ENCODE measurements around the gene FMNL2.

FMNL2 gene

GRCh38 chr2:152674334-152674733, 339.4 kb downstream of the FMNL2 start:
- no peak for DNase-seq

GRCh38 chr2:152676461-152676860, 341.5 kb downstream of the FMNL2 start:
- no peak for DNase-seq

- no peak for DNase-seq
These were observed 343.8 kb downstream of the FMNL2 start for GRCh38 chr2:152678808-152679207.

- DNase-seq = no peak
These were observed 347.7 kb downstream of the FMNL2 start for GRCh38 chr2:152682663-152683062.

- DNase-seq = no peak
These were observed 348.4 kb downstream of the FMNL2 start for GRCh38 chr2:152683400-152683799.

GRCh38 chr2:152686321-152686720, 351.3 kb downstream of the FMNL2 start:
- DNase-seq = no peak

- DNase-seq = no peak
These were observed 358.1 kb downstream of the FMNL2 start for GRCh38 chr2:152693033-152693432.

GRCh38 chr2:152694161-152694661, 359.2 kb downstream of the FMNL2 start:
- DNase-seq = peak in 1 of 2 donors; percentile 15

GRCh38 chr2:152695763-152696162, 360.8 kb downstream of the FMNL2 start:
- no peak for DNase-seq

GRCh38 chr2:152696476-152696875, 361.5 kb downstream of the FMNL2 start:
- no peak for DNase-seq

Data from stimulated activated CD4-positive, alpha-beta T cell treated with anti-CD3 and anti-CD28 coated beads, Interleukin-2, amount 100 ng/mL, for 48 hours (primary cell).